Measurements from ENCODE around the gene MSX1. TPM values are rescaled to one million over a fixed set of nuclear protein-coding genes. Genes with fewer than 3 reads are reported as not detected.

MSX1 gene
- total RNA-seq, 1 donor from 2014 or later = not detected

- Mint-ChIP-seq H3K9me3 (peaks cover 2% of the 10 kb centered on the region), H3K4me1 (peaks cover 13% of the 10 kb centered on the region), H3K27me3 (ENCODE audit: insufficient read depth, low read depth) (peaks cover 22% of the 10 kb centered on the region), H3K4me3 (no peak overlapping the region), H3K27ac (no peak overlapping the region), H3K36me3 (no peaks in the 10 kb centered on the region)
- Histone ChIP-seq H3K79me2 (ENCODE audit: low read depth) (no peaks in the 10 kb centered on the region), H4K20me1 (ENCODE audit: low read depth) (no peaks in the 10 kb centered on the region), H3K27me3 (peaks cover 28% of the 10 kb centered on the region), H3K9me3 (ENCODE audit: low read depth) (no peaks in the 10 kb centered on the region), H3K27ac (no peak overlapping the region), H2AFZ (replicated peaks) (no peak overlapping the region), H3K4me2 (no peak overlapping the region), H3K9ac (no peak overlapping the region), H3K4me1 (no peaks in the 10 kb centered on the region), H3K36me3 (no peaks in the 10 kb centered on the region), H3K4me3 (no peak overlapping the region), H3F3A (ENCODE audit: low read depth) (no peaks in the 10 kb centered on the region)
- TF ChIP-seq CTCF (IDR thresholded peaks at IDR 0.05) (no peak), EZH2 (IDR thresholded peaks at IDR 0.05) (no peak), EZH2phosphoT487 (IDR thresholded peaks at IDR 0.05) (no peak)
- DNase-seq (ENCODE audit: low spot score) = no peak
These were observed 28.2 kb upstream of the MSX1 start for GRCh38 chr4:4831266-4831665.

- peaks cover 13% of the 10 kb centered on the region for H3K4me1 Mint-ChIP-seq
- H3K4me3 Mint-ChIP-seq = no peak overlapping the region
These were observed 27.6 kb upstream of the MSX1 start for GRCh38 chr4:4831825-4832224.

GRCh38 chr4:4836044-4836443, 23.4 kb upstream of the MSX1 start:
- H3K36me3 ChIP-seq = no peaks in the 10 kb centered on the region
- Mint-ChIP-seq H3K4me1 (peaks cover 31% of the 10 kb centered on the region), H3K27ac (no peak overlapping the region), H3K27me3 (ENCODE audit: insufficient read depth, low read depth) (peaks cover 31% of the 10 kb centered on the region), H3K4me3 (no peak overlapping the region), H3K9me3 (peaks cover 3% of the 10 kb centered on the region), H3K36me3 (no peaks in the 10 kb centered on the region)
- no peak overlapping the region for H2AFZ ChIP-seq (replicated peaks)
- H3K4me3 ChIP-seq = no peak overlapping the region
- peaks cover 32% of the 10 kb centered on the region for H3K27me3 ChIP-seq
- peaks cover 20% of the 10 kb centered on the region for H3K4me1 ChIP-seq
- H3K4me2 ChIP-seq = no peak overlapping the region
- H3K9me3 ChIP-seq (ENCODE audit: low read depth) = no peaks in the 10 kb centered on the region
- no peaks in the 10 kb centered on the region for H3K79me2 ChIP-seq (ENCODE audit: low read depth)
- H3K27ac ChIP-seq = no peak overlapping the region
- TF ChIP-seq EZH2phosphoT487 (IDR thresholded peaks at IDR 0.05) = no peak
- no peak for TF ChIP-seq CTCF (IDR thresholded peaks at IDR 0.05)
- no peak for TF ChIP-seq EZH2 (IDR thresholded peaks at IDR 0.05)
- H3F3A ChIP-seq (ENCODE audit: low read depth) = peaks cover 17% of the 10 kb centered on the region
- no peak for DNase-seq (ENCODE audit: low spot score)
- H3K9ac ChIP-seq = no peak overlapping the region
- no peaks in the 10 kb centered on the region for H4K20me1 ChIP-seq (ENCODE audit: low read depth)

More at GRCh38 chr4:4831825-4832224, 27.6 kb upstream of the MSX1 start:
- H3K9me3 ChIP-seq (ENCODE audit: low read depth) = no peaks in the 10 kb centered on the region
- Mint-ChIP-seq H3K36me3 (no peaks in the 10 kb centered on the region), H3K9me3 (peaks cover 3% of the 10 kb centered on the region), H3K27me3 (ENCODE audit: insufficient read depth, low read depth) (peaks cover 25% of the 10 kb centered on the region), H3K27ac (no peak overlapping the region)
- no peaks in the 10 kb centered on the region for H4K20me1 ChIP-seq (ENCODE audit: low read depth)
- no peaks in the 10 kb centered on the region for H3K4me1 ChIP-seq
- H3K4me3 ChIP-seq = no peak overlapping the region
- no peak overlapping the region for H3K9ac ChIP-seq
- no peaks in the 10 kb centered on the region for H3K36me3 ChIP-seq
- no peaks in the 10 kb centered on the region for H3K79me2 ChIP-seq (ENCODE audit: low read depth)
- H3K27ac ChIP-seq = no peak overlapping the region
- no peak for TF ChIP-seq CTCF (IDR thresholded peaks at IDR 0.05)
- TF ChIP-seq EZH2phosphoT487 (IDR thresholded peaks at IDR 0.05) = no peak
- peaks cover 32% of the 10 kb centered on the region for H3K27me3 ChIP-seq
- H3F3A ChIP-seq (ENCODE audit: low read depth) = no peaks in the 10 kb centered on the region
- no peak overlapping the region for H2AFZ ChIP-seq (replicated peaks)
- DNase-seq (ENCODE audit: low spot score) = no peak
- H3K4me2 ChIP-seq = no peak overlapping the region

Measured in neural progenitor cell (in vitro differentiated cells).